Astrocyte of the hippocampus (primary cell): ENCODE measurements around the gene COL5A3.
"Not testable (repeated sequence)": the region's sequence is repeated elsewhere in the genome, so short reads cannot be mapped to it uniquely, and the experiment has no call there.

Source experiments
- DNase-seq: peaks from one replicate; pipeline ENCODE4 v3.0.0; 2011; ENCODE audit warnings: low read depth, low spot score

COL5A3 gene

GRCh38 chr19:10010247-10010691, at the start of gene COL5A3:
Gene COL5A3, minus strand, starts transcription at chr19:10010504. Its CDS starts 119 bp downstream, at chr19:10010385.
- DNase-seq, result no peak

GRCh38 chr19:10052602-10053360, 42.5 kb upstream of the COL5A3 start:
- no peak for DNase-seq

GRCh38 chr19:10049626-10050025, 39.3 kb upstream of the COL5A3 start:
- DNase-seq, result no peak

GRCh38 chr19:10045371-10045770, 35.1 kb upstream of the COL5A3 start:
- no peak for DNase-seq

- DNase-seq, result no peak
Observed at GRCh38 chr19:10044390-10044789, 34.1 kb upstream of the COL5A3 start.

- DNase-seq, result peak; percentile 53
Observed at GRCh38 chr19:10043286-10043927, 33.1 kb upstream of the COL5A3 start.

- no peak for DNase-seq
Observed at GRCh38 chr19:10037809-10038208, 27.5 kb upstream of the COL5A3 start.

- no peak for DNase-seq
Observed at GRCh38 chr19:10037367-10037766, 27.1 kb upstream of the COL5A3 start.

- DNase-seq, result no peak
Observed at GRCh38 chr19:10036601-10037071, 26.3 kb upstream of the COL5A3 start.

GRCh38 chr19:10033614-10034013, 23.3 kb upstream of the COL5A3 start:
- DNase-seq, result no peak

- peak; percentile 98 for DNase-seq
Observed at GRCh38 chr19:10027158-10027997, 17.1 kb upstream of the COL5A3 start.

GRCh38 chr19:10026744-10027143, 16.4 kb upstream of the COL5A3 start:
- DNase-seq, result no peak

- not testable (repeated sequence) for DNase-seq
Observed at GRCh38 chr19:10023096-10023495, 12.8 kb upstream of the COL5A3 start.

GRCh38 chr19:10021863-10022262, 11.6 kb upstream of the COL5A3 start:
- no peak for DNase-seq

GRCh38 chr19:10021446-10021845, 11.1 kb upstream of the COL5A3 start:
- DNase-seq, result no peak

GRCh38 chr19:10020851-10021250, 10.5 kb upstream of the COL5A3 start:
- DNase-seq, result no peak

- DNase-seq, result no peak
Observed at GRCh38 chr19:10019246-10019645, 8.9 kb upstream of the COL5A3 start.

GRCh38 chr19:10018786-10019185, 8.5 kb upstream of the COL5A3 start:
- DNase-seq, result no peak

GRCh38 chr19:10018263-10018662, 8.0 kb upstream of the COL5A3 start:
- no peak for DNase-seq

GRCh38 chr19:10013834-10014618, 3.7 kb upstream of the COL5A3 start:
- no peak for DNase-seq

- DNase-seq, result no peak
Observed at GRCh38 chr19:10013316-10013715, 3.0 kb upstream of the COL5A3 start, which contains the start of gene RDH8. Gene RDH8, plus strand, starts transcription at chr19:10013483. Its CDS starts 15 bp downstream, at chr19:10013498.
